WTC11 (cell line): ENCODE measurements around the gene ANKRD11. TPM values are rescaled to one million over a fixed set of nuclear protein-coding genes. Genes with fewer than 3 reads are reported as not detected.

Experiments used
- ATAC-seq: fragments of 200-7000 bp; cut with Tn5 transposase; 2 replicates; pipeline ENCODE4 v1.10.0; 2021; ENCODE audit warnings: mild to moderate bottlenecking, moderate library complexity
- CTCF ChIA-PET: fragments of 300-600 bp; sonication (Branson Sonifier 250); formaldehyde crosslinking; loops from one replicate; lab custom pipeline; 2021; ENCODE audit warnings: antibody characterized with exemption; lab: Charles Lee
- POLR2A ChIA-PET: fragments of 350-600 bp; sonication (Branson Sonifier 250); formaldehyde crosslinking; loops from one replicate; lab custom pipeline; 2021; ENCODE audit warnings: antibody characterized with exemption; lab: Charles Lee
- DNase-seq: peaks from one replicate; pipeline ENCODE4 v3.0.0; 2021; ENCODE audit warnings: low spot score
- H3K27ac Mint-ChIP-seq: 2 replicates; pipeline ENCODE4 v1.8.0; 2021; ENCODE audit warnings: mixed read lengths
- H3K27me3 Mint-ChIP-seq: 2 replicates; pipeline ENCODE4 v1.8.0; 2021; ENCODE audit warnings: low read depth, mild to moderate bottlenecking, moderate library complexity, mixed read lengths
- H3K36me3 Mint-ChIP-seq: 2 replicates; pipeline ENCODE4 v1.8.0; 2021; ENCODE audit warnings: mixed read lengths
- H3K4me1 Mint-ChIP-seq: 2 replicates; pipeline ENCODE4 v1.8.0; 2022; ENCODE audit warnings: mixed read lengths
- H3K4me3 Mint-ChIP-seq: 2 replicates; pipeline ENCODE4 v1.8.0; 2021; ENCODE audit warnings: mild to moderate bottlenecking, moderate library complexity, mixed read lengths
- H3K9me3 Mint-ChIP-seq: 2 replicates; pipeline ENCODE4 v1.8.0; 2021; ENCODE audit warnings: mixed read lengths
- ATF1 ChIP-seq: sonication (generic); formaldehyde crosslinking; IDR thresholded peaks from 2 replicates; pipeline ENCODE4 v1.8.1; 2023; ENCODE audit warnings: mild to moderate bottlenecking, moderate library complexity, missing genetic modification reagents
- CDX4 ChIP-seq: fragments of 250-450 bp; sonication (Bioruptor Pico); IDR thresholded peaks from 2 replicates; pipeline ENCODE4 v1.9.0; 2021; ENCODE audit warnings: moderate library complexity, mild to moderate bottlenecking, inconsistent platforms, borderline replicate concordance
- CREM ChIP-seq: sonication (generic); formaldehyde crosslinking; IDR thresholded peaks from 2 replicates; pipeline ENCODE4 v1.8.1; 2022; ENCODE audit warnings: mild to moderate bottlenecking, missing genetic modification reagents, moderate library complexity
- EMX1 ChIP-seq: fragments of 250-450 bp; sonication (Bioruptor Pico); IDR thresholded peaks from 2 replicates; pipeline ENCODE4 v1.8.0; 2021; ENCODE audit warnings: mild to moderate bottlenecking
- ETV6 ChIP-seq: sonication (generic); formaldehyde crosslinking; IDR thresholded peaks from 2 replicates; pipeline ENCODE4 v1.8.1; 2022; ENCODE audit warnings: mild to moderate bottlenecking, missing genetic modification reagents
- FOXP1 ChIP-seq: sonication (generic); formaldehyde crosslinking; IDR thresholded peaks from 2 replicates; pipeline ENCODE4 v1.8.0; 2022; ENCODE audit warnings: missing genetic modification reagents, mild to moderate bottlenecking, moderate library complexity, borderline replicate concordance
- HMGA2 ChIP-seq: fragments of 250-450 bp; sonication (Bioruptor Pico); IDR thresholded peaks from 2 replicates; pipeline ENCODE4 v1.4.0; 2021; ENCODE audit warnings: mild to moderate bottlenecking, moderate library complexity
- HMGXB4 ChIP-seq: sonication (generic); formaldehyde crosslinking; IDR thresholded peaks from 2 replicates; pipeline ENCODE4 v1.8.1; 2023; ENCODE audit warnings: mild to moderate bottlenecking, moderate library complexity, missing genetic modification reagents
- MXD4 ChIP-seq: fragments of 250-450 bp; sonication (Bioruptor Pico); IDR thresholded peaks from 2 replicates; pipeline ENCODE4 v1.8.0; 2021; ENCODE audit warnings: mild to moderate bottlenecking, moderate library complexity, borderline replicate concordance
- ZNF138 ChIP-seq: sonication (generic); formaldehyde crosslinking; conservative IDR thresholded peaks from 2 replicates; pipeline ENCODE4 v1.8.1; 2022; ENCODE audit warnings: mild to moderate bottlenecking, moderate library complexity, missing genetic modification reagents
- ZNF219 ChIP-seq: sonication (generic); formaldehyde crosslinking; IDR thresholded peaks from 2 replicates; pipeline ENCODE4 v1.8.0; 2023; ENCODE audit warnings: missing genetic modification reagents, mild to moderate bottlenecking, borderline replicate concordance
- ZNF396 ChIP-seq: fragments of 250-450 bp; sonication (Bioruptor Pico); IDR thresholded peaks from 2 replicates; pipeline ENCODE4 v1.8.0; 2021; ENCODE audit warnings: mild to moderate bottlenecking, moderate library complexity, borderline replicate concordance
- ZNF425 ChIP-seq: fragments of 250-450 bp; sonication (Bioruptor Pico); conservative IDR thresholded peaks from 2 replicates; pipeline ENCODE4 v1.9.0; 2021; ENCODE audit warnings: mild to moderate bottlenecking
- total RNA-seq: library from RNA; stranded (reverse); gene quantifications from 3 replicates; pipeline ENCODE4 v1.2.3, GENCODE V29; 2021
- TF ChIP-seq, protein P1 (sequence below): sonication (generic); formaldehyde crosslinking; IDR thresholded peaks from 2 replicates; pipeline ENCODE4 v1.8.1; 2022; ENCODE audit warnings: low read depth, mild to moderate bottlenecking, moderate library complexity, missing genetic modification reagents, borderline replicate concordance
- TF ChIP-seq, protein P2 (sequence below): sonication (generic); formaldehyde crosslinking; IDR thresholded peaks from 2 replicates; pipeline ENCODE4 v1.8.1; 2023; ENCODE audit warnings: mild to moderate bottlenecking, missing genetic modification reagents
- TF ChIP-seq, protein P3 (sequence below): fragments of 250-450 bp; sonication (Bioruptor Pico); IDR thresholded peaks from 2 replicates; pipeline ENCODE4 v2.1.2; 2022; ENCODE audit warnings: mild to moderate bottlenecking, moderate library complexity
- TF ChIP-seq, protein P4 (sequence below): sonication (generic); formaldehyde crosslinking; IDR thresholded peaks from 2 replicates; pipeline ENCODE4 v1.8.0; 2023; ENCODE audit warnings: missing genetic modification reagents, mild to moderate bottlenecking, borderline replicate concordance
- TF ChIP-seq, protein P5 (sequence below): sonication (generic); formaldehyde crosslinking; IDR thresholded peaks from 2 replicates; pipeline ENCODE4 v1.8.1; 2022; ENCODE audit warnings: missing genetic modification reagents, borderline replicate concordance

The ANKRD11 gene
- total RNA-seq, 1 experiment from 2014 or later = 184 TPM

DNA sequence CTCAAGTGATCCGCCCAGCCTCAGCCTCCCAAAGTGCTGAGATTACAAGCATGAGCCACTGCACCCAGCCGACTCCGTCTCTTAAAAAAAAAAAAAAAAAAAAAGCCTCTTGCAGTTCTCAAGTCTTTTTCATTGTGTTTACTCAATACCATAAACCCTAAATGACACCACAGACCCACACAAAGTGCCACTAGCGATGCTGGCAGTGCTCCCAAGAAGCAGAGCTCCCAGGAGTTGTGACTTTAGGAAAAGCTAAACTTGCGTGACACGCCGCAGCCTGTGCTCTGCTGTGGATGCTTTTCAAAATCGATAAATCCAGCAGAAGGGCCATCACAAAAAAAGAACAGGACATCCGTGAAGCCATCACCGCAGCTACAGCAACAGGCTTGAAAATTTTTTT, 114.7 kb downstream of the ANKRD11 start (continued):
- TF ChIP-seq HMGXB4 (CRISPR knock-in tag) (no peak), ZNF396 (CRISPR knock-in tag) (no peak), MXD4 (CRISPR knock-in tag) (no peak), HMGA2 (CRISPR knock-in tag) (no peak), CDX4 (CRISPR knock-in tag) (no peak)
- TF ChIP-seq, protein P1, sequence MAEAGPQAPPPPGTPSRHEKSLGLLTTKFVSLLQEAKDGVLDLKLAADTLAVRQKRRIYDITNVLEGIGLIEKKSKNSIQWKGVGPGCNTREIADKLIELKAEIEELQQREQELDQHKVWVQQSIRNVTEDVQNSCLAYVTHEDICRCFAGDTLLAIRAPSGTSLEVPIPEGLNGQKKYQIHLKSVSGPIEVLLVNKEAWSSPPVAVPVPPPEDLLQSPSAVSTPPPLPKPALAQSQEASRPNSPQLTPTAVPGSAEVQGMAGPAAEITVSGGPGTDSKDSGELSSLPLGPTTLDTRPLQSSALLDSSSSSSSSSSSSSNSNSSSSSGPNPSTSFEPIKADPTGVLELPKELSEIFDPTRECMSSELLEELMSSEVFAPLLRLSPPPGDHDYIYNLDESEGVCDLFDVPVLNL = no peak
- TF ChIP-seq, protein P2, sequence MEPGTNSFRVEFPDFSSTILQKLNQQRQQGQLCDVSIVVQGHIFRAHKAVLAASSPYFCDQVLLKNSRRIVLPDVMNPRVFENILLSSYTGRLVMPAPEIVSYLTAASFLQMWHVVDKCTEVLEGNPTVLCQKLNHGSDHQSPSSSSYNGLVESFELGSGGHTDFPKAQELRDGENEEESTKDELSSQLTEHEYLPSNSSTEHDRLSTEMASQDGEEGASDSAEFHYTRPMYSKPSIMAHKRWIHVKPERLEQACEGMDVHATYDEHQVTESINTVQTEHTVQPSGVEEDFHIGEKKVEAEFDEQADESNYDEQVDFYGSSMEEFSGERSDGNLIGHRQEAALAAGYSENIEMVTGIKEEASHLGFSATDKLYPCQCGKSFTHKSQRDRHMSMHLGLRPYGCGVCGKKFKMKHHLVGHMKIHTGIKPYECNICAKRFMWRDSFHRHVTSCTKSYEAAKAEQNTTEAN = no peak
- TF ChIP-seq, all 79 proteins: peak for 0

DNA sequence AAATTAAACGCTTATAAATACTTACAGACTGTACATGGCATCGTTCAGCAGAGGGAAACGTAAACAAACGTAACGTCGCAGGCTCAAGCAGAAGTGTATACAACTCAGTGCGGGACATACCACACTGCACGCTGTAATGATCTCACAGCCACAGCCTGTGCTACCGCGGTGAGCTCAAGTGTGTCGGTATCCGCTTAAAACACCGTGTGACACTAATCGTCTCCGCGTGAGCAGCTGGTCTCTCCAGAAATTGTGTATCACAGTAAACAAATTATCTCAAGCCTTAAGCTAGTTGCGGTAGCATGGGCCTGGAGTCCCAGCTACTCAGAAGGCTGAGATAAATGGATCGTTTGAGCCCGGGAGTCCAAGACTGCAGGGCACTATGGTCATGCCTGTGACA, 115.3 kb downstream of the ANKRD11 start:
- peak overlapping the region; percentile 87 for H3K27ac Mint-ChIP-seq
- ChIA-PET POLR2A (interaction anchor here (1.2 kb wide), 1 partner anchor 10 kb away, joined by 3 read pairs; no protein-coding TSS in a partner anchor), CTCF (interaction anchor here (0.6 to 2.0 kb wide), 13 partner anchors 9 to 133 kb away, joined by 3 to 12 read pairs (median 5); partner anchors contain the start of gene SPG7)
- peaks cover 75% of the 10 kb centered on the region for H3K4me1 Mint-ChIP-seq
- no peak for DNase-seq
- no peak overlapping the region for H3K4me3 Mint-ChIP-seq
- no peak for ATAC-seq
- no peaks in the 10 kb centered on the region for H3K9me3 Mint-ChIP-seq
- no peaks in the 10 kb centered on the region for H3K27me3 Mint-ChIP-seq
- TF ChIP-seq, protein P3, sequence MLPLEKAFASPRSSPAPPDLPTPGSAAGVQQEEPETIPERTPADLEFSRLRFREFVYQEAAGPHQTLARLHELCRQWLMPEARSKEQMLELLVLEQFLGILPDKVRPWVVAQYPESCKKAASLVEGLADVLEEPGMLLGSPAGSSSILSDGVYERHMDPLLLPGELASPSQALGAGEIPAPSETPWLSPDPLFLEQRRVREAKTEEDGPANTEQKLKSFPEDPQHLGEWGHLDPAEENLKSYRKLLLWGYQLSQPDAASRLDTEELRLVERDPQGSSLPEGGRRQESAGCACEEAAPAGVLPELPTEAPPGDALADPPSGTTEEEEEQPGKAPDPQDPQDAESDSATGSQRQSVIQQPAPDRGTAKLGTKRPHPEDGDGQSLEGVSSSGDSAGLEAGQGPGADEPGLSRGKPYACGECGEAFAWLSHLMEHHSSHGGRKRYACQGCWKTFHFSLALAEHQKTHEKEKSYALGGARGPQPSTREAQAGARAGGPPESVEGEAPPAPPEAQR (CRISPR knock-in tag) = no peak
- TF ChIP-seq, protein P4, sequence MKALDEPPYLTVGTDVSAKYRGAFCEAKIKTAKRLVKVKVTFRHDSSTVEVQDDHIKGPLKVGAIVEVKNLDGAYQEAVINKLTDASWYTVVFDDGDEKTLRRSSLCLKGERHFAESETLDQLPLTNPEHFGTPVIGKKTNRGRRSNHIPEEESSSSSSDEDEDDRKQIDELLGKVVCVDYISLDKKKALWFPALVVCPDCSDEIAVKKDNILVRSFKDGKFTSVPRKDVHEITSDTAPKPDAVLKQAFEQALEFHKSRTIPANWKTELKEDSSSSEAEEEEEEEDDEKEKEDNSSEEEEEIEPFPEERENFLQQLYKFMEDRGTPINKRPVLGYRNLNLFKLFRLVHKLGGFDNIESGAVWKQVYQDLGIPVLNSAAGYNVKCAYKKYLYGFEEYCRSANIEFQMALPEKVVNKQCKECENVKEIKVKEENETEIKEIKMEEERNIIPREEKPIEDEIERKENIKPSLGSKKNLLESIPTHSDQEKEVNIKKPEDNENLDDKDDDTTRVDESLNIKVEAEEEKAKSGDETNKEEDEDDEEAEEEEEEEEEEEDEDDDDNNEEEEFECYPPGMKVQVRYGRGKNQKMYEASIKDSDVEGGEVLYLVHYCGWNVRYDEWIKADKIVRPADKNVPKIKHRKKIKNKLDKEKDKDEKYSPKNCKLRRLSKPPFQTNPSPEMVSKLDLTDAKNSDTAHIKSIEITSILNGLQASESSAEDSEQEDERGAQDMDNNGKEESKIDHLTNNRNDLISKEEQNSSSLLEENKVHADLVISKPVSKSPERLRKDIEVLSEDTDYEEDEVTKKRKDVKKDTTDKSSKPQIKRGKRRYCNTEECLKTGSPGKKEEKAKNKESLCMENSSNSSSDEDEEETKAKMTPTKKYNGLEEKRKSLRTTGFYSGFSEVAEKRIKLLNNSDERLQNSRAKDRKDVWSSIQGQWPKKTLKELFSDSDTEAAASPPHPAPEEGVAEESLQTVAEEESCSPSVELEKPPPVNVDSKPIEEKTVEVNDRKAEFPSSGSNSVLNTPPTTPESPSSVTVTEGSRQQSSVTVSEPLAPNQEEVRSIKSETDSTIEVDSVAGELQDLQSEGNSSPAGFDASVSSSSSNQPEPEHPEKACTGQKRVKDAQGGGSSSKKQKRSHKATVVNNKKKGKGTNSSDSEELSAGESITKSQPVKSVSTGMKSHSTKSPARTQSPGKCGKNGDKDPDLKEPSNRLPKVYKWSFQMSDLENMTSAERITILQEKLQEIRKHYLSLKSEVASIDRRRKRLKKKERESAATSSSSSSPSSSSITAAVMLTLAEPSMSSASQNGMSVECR (CRISPR knock-in tag) = no peak
- TF ChIP-seq CDX4 (CRISPR knock-in tag) (no peak), ZNF425 (CRISPR knock-in tag) (no peak), ATF1 (CRISPR knock-in tag) (no peak), FOXP1 (CRISPR knock-in tag) (no peak), ETV6 (CRISPR knock-in tag) (no peak), CREM (CRISPR knock-in tag) (no peak), ZNF138 (CRISPR knock-in tag) (no peak), EMX1 (CRISPR knock-in tag) (no peak), ZNF219 (CRISPR knock-in tag) (no peak)
- TF ChIP-seq, protein P5, sequence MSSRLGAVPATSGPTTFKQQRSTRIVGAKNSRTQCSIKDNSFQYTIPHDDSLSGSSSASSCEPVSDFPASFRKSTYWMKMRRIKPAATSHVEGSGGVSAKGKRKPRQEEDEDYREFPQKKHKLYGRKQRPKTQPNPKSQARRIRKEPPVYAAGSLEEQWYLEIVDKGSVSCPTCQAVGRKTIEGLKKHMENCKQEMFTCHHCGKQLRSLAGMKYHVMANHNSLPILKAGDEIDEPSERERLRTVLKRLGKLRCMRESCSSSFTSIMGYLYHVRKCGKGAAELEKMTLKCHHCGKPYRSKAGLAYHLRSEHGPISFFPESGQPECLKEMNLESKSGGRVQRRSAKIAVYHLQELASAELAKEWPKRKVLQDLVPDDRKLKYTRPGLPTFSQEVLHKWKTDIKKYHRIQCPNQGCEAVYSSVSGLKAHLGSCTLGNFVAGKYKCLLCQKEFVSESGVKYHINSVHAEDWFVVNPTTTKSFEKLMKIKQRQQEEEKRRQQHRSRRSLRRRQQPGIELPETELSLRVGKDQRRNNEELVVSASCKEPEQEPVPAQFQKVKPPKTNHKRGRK (CRISPR knock-in tag) = no peak
- H3K36me3 Mint-ChIP-seq = no peaks in the 10 kb centered on the region
